ENCODE results near the gene GSTM4. TPM values are rescaled to one million over a fixed set of nuclear protein-coding genes. Genes with fewer than 3 reads are reported as not detected.
A peak's percentile ranks its signal among the peaks of the same experiment; 100 is the strongest.

GSTM4 gene
- 36.8 TPM for total RNA-seq
- long read RNA-seq, transcript GSTM4-204 (8 exons, 1,412 nt) = major isoform, 27 of 41 reads
- long read RNA-seq, partial matches to known transcripts = 3 of 41 reads
- long read RNA-seq, other reads (novel, unspliced or antisense) = 6 of 41 reads

DNA sequence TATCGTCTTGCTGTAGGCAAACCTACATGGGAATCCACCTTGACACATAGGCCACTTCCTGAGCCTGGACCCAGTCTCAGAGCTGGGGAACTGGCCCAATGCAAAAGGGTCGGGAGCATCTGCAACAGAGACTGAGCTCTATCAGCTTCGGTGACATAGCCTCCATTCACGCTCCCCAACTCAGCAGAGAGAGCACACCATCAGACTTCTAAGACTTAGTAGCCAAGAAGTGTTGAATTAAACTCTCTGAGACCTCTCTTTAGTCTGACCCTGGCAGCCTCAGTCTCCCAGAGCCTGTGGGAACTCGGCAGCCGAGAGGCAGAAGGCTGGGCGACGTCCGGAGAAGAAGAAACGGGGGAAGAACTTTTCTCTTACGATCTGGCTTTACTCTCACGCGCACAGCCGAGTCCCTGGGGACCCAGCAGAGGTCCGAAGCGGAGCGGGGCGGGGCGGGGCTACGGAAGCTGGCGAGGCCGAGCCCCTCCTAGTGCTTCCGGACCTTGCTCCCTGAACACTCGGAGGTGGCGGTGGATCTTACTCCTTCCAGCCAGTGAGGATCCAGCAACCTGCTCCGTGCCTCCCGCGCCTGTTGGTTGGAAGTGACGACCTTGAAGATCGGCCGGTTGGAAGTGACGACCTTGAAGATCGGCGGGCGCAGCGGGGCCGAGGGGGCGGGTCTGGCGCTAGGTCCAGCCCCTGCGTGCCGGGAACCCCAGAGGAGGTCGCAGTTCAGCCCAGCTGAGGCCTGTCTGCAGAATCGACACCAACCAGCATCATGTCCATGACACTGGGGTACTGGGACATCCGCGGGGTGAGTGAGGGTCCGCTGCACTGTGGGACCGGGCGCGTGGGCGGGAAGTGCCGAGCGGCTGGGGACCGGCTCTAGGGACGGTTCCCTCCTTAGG is at the start of gene GSTM4:
TSS of gene GSTM4 (plus strand) at position 485 of the 905 bp plus-strand sequence. CDS start at position 776, 291 bp downstream.
- Histone ChIP-seq H3K36me3 (peaks cover 25% of the 10 kb centered on the region), H3K27me3 (ENCODE audit: low read depth) (no peaks in the 10 kb centered on the region), H3K4me1 (peaks cover 40% of the 10 kb centered on the region), H3K9me3 (replicated peaks) (no peaks in the 10 kb centered on the region), H3K27ac (replicated peaks) (peak within 1 kb of the TSS; percentile 87), H3K4me3 (peak within 1 kb of the TSS; percentile 68)
- peak; percentile 92 for DNase-seq
- intact Hi-C loops (cut with micrococcal nuclease) = no loop called here
- TF ChIP-seq, protein P1, sequence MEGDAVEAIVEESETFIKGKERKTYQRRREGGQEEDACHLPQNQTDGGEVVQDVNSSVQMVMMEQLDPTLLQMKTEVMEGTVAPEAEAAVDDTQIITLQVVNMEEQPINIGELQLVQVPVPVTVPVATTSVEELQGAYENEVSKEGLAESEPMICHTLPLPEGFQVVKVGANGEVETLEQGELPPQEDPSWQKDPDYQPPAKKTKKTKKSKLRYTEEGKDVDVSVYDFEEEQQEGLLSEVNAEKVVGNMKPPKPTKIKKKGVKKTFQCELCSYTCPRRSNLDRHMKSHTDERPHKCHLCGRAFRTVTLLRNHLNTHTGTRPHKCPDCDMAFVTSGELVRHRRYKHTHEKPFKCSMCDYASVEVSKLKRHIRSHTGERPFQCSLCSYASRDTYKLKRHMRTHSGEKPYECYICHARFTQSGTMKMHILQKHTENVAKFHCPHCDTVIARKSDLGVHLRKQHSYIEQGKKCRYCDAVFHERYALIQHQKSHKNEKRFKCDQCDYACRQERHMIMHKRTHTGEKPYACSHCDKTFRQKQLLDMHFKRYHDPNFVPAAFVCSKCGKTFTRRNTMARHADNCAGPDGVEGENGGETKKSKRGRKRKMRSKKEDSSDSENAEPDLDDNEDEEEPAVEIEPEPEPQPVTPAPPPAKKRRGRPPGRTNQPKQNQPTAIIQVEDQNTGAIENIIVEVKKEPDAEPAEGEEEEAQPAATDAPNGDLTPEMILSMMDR (IDR thresholded peaks at IDR 0.05; ENCODE audit: borderline replicate concordance) = no peak

DNA sequence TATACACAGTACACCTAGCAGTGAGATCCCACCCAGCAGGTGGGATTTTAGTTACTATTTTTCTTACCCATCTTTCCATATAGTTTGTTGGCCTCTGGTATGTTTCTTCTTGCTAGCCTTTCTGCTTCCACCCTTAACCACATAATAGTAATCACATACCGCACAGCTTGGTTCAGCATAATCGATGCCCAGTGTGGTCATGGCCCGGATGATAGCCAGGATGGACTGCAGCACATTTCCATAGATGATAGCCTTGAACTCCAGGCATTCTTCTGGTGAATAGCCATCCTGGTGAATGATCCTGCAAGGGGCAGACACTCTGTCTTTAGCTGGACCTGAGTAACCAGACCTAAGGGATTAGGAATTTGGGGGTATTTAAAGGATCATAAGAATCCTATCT is 46.0 kb upstream of the GSTM4 start:
- Histone ChIP-seq H3K4me3 (no peak overlapping the region), H3K9me3 (replicated peaks) (no peaks in the 10 kb centered on the region), H3K4me1 (peaks cover 12% of the 10 kb centered on the region), H3K27me3 (ENCODE audit: low read depth) (no peaks in the 10 kb centered on the region), H3K36me3 (no peaks in the 10 kb centered on the region), H3K27ac (replicated peaks) (no peak overlapping the region)
- no peak for DNase-seq
- TF ChIP-seq, protein P1 (IDR thresholded peaks at IDR 0.05; ENCODE audit: borderline replicate concordance) = no peak
- intact Hi-C loops (cut with micrococcal nuclease) = no loop called here

DNA sequence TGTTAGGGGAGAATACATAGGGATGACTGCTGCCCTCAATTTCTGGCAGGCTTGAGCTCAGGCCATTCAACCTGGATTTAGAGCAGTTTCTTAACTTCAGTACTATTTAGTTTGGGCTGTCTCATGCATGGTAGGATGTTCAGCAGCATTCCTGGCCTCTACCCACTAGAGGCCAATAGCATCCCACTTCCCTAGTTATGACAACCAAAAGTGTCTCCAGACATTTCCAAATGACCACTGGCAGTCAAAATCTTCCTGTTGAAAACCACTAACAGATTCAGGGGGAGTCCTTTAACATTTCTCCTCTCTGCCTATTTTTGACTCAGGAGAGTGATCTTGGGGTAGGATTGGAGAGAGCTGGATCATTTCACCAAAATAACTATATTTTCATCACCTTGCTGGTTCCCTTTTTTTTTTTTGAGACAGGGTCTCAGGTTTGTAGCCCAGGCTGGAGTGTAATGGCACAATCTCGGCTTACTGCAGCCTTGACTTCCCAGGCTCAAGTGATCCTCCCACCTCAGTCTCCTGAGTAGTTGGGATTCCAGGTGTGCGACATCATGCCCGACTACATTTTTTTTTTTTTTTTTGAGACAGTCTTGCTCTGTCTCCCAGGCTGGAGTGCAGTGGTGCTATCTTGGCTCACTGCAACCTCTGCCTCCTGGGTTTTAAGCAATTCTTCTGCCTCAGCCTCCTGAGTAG is 45.1 kb upstream of the GSTM4 start:
- H3K36me3 ChIP-seq = no peaks in the 10 kb centered on the region
- no peaks in the 10 kb centered on the region for H3K27me3 ChIP-seq (ENCODE audit: low read depth)
- DNase-seq = no peak
- TF ChIP-seq, protein P1 (IDR thresholded peaks at IDR 0.05; ENCODE audit: borderline replicate concordance) = no peak
- intact Hi-C loops (cut with micrococcal nuclease) = no loop called here
- no peak overlapping the region for H3K4me3 ChIP-seq
- no peak overlapping the region for H3K27ac ChIP-seq (replicated peaks)
- peaks cover 6% of the 10 kb centered on the region for H3K4me1 ChIP-seq
- H3K9me3 ChIP-seq (replicated peaks) = no peaks in the 10 kb centered on the region

DNA sequence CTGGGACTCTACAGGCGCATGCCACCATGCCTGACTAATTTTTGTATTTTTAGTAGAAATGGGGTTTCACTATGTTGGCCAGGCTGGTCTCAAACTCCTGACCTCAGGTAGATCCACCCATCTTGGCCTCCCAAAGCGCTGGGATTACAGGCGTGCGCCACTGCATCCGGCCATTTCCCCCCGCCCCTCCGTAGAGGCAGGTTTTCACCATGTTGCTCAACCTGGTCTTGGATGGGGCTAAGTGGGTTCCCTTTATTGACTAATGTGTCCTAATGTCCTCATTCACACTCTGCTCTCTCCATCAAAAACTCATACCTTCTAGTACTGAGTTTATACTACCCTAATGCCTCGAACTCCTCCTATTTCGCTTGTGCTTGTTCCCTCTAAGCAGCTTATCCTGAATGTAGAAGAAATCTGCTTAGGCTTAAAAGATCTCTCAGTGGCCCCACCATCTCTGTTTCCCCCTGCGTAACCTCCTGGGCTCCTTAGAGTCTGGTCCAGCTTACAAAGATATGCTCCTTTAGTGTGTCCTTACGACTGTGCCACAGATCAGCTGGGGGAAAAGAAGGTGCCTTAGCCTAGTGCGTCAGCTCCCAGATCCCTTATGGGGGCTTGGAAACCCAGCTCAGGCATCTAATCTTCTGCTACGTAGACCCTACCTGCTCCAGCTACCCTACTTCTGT is 44.5 kb upstream of the GSTM4 start:
- no peak overlapping the region for H3K27ac ChIP-seq (replicated peaks)
- peaks cover 6% of the 10 kb centered on the region for H3K4me1 ChIP-seq
- H3K36me3 ChIP-seq = no peaks in the 10 kb centered on the region
- H3K9me3 ChIP-seq (replicated peaks) = no peaks in the 10 kb centered on the region
- TF ChIP-seq, protein P1 (IDR thresholded peaks at IDR 0.05; ENCODE audit: borderline replicate concordance) = no peak
- intact Hi-C loops (cut with micrococcal nuclease) = no loop called here
- no peaks in the 10 kb centered on the region for H3K27me3 ChIP-seq (ENCODE audit: low read depth)
- DNase-seq = no peak
- H3K4me3 ChIP-seq = no peak overlapping the region
